ENCODE data around the gene C10orf143.

DNA sequence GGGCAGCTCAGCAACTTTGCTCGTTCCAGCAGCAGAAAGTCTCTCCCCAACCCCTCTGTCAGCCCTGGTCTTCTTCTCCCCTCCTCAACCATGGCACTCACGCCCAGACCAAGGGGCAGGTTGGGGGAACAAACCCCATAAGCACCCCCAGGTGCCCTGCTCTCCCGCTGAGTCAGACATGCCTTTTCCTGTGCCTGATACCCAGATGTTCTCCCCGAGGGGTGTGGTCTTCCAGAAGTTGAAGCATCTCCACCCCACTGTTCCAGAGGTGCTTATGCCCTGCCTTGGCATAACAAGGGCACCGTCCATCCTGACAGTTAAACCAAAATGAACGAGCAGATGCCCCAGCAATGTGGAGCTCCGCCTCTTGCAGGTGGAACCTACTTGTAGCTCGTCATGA, 67.1 kb downstream of the C10orf143 start:
- TF ChIP-seq, protein P1, sequence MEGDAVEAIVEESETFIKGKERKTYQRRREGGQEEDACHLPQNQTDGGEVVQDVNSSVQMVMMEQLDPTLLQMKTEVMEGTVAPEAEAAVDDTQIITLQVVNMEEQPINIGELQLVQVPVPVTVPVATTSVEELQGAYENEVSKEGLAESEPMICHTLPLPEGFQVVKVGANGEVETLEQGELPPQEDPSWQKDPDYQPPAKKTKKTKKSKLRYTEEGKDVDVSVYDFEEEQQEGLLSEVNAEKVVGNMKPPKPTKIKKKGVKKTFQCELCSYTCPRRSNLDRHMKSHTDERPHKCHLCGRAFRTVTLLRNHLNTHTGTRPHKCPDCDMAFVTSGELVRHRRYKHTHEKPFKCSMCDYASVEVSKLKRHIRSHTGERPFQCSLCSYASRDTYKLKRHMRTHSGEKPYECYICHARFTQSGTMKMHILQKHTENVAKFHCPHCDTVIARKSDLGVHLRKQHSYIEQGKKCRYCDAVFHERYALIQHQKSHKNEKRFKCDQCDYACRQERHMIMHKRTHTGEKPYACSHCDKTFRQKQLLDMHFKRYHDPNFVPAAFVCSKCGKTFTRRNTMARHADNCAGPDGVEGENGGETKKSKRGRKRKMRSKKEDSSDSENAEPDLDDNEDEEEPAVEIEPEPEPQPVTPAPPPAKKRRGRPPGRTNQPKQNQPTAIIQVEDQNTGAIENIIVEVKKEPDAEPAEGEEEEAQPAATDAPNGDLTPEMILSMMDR (IDR thresholded peaks at IDR 0.05) = no peak
- TF ChIP-seq POLR2A (IDR thresholded peaks at IDR 0.05) = no peak
